ENCODE data around the gene CDA.

DNA sequence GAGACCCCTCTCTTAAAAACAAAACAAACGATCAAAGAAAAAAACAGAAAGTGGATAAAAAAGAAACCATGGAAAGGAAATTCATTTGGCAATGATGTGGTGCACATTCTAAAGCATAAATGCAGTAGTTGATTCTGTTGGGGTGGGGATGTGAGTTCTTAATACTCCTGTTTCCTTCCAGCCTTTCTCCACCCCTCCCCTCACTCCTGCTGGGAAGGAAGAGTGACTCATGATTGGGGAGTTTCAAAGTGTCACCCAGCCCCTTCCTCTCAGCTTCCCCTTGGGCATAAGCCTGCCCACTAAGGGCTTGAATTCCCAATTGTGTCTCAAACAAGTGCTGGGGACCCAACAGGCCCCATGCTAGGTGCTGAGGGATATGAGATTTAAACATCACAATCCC, 37.6 kb downstream of the CDA start:
- no peak for TF ChIP-seq FOSL1 (IDR thresholded peaks at IDR 0.05; ENCODE audit: insufficient read depth, low read depth, low read length)
- TF ChIP-seq, protein P1, sequence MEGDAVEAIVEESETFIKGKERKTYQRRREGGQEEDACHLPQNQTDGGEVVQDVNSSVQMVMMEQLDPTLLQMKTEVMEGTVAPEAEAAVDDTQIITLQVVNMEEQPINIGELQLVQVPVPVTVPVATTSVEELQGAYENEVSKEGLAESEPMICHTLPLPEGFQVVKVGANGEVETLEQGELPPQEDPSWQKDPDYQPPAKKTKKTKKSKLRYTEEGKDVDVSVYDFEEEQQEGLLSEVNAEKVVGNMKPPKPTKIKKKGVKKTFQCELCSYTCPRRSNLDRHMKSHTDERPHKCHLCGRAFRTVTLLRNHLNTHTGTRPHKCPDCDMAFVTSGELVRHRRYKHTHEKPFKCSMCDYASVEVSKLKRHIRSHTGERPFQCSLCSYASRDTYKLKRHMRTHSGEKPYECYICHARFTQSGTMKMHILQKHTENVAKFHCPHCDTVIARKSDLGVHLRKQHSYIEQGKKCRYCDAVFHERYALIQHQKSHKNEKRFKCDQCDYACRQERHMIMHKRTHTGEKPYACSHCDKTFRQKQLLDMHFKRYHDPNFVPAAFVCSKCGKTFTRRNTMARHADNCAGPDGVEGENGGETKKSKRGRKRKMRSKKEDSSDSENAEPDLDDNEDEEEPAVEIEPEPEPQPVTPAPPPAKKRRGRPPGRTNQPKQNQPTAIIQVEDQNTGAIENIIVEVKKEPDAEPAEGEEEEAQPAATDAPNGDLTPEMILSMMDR (IDR thresholded peaks at IDR 0.05; ENCODE audit: control extremely low read depth in 1 of 3, insufficient read depth in 1 of 3, low read depth in 1 of 3, low read length in 3 of 3): no peak
- TF ChIP-seq HDAC6 (IDR thresholded peaks at IDR 0.05; ENCODE audit: low read depth, low read length): no peak
- TF ChIP-seq POLR2AphosphoS5 (IDR thresholded peaks at IDR 0.05; ENCODE audit: low read depth, low read length): no peak

Measured in H1 (cell line).